HG02571 (cell line): Measurements from ENCODE around the gene CD81.

Experiments
- ATAC-seq: cut with Tn5 transposase; IDR thresholded peaks from one replicate; pipeline ENCODE4 v1.9.1; 2021; ENCODE audit warnings: mild to moderate bottlenecking, moderate library complexity; ENCODE audit not compliant: unreplicated experiment

The CD81 gene

DNA sequence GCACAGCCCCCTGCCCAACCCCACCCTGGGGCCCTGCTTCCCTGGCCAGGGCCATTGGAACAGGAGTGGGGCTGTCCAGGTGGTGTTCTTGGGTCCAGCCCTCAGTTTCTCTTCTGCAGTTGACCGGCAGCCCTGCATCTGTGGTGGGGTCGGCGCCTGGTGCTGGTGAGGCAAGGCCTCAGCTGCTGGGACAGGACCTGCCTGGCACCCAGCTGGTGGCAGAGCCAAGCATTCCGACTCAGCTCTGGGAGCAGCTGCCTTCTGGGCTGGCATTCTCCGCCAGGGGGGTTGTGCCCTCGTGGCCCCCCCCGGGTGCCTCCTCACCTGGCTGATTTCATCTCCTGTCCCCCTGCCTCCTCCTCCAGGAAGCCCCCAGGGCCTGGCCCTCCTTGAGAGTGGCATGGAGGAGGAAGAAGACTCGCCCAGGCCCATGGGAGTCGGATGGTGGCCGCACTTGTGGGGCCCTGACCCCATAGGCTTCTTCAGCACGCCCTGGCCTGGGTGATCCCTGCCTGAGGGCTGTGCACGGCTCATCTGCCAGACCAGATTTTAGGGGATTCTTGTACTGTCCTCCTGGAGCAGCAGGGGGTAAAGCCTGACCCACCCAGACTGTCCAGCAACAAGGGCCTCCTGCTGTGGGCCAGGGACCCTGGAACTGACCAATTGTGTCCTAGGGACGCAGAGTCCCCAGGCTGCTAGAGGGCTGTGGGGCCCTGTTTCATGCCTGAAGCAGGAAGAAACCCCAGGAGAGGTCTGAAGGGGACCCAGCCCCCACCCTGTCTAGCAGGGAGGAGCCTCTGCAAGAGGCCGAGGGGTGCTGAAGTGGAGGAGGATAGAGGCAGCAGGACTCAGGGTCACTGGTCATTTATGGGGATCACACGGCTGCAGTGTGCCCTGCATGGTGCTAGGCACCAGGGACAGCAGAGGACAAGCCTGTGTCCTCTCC is 11.6 kb downstream of the CD81 start:
- no peak for ATAC-seq

DNA sequence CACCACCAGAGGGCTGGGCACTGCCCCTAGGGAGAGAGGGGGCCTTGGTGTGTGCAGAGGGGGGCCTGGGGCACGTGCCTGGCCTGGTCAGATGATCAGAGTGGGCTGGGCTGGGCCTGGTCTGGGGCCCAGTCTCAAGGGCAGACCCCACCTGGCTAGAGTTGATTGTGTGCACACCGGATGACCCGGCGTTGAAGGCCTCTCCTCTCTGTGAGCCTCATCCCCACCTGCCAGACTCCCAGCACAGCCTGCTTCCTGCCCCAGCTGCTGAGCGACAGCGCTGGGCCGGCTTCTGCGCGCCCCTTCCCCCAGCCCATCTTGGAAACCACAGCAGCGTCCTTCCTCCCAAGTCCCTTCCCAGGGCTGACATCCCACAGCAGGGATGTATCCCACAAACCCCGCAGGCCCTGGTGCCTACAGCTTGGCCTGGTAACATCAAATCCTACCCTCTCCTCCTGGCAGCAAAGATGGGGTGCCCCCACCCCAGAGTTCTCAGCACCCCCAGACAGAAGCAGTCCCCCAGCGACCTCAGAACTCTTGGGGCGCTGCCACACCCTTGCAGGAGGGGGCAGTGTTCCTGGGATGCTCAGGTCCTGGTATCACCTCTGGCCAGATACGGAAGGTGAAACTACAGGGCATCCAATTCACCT is 12.4 kb downstream of the CD81 start:
- ATAC-seq: no peak

DNA sequence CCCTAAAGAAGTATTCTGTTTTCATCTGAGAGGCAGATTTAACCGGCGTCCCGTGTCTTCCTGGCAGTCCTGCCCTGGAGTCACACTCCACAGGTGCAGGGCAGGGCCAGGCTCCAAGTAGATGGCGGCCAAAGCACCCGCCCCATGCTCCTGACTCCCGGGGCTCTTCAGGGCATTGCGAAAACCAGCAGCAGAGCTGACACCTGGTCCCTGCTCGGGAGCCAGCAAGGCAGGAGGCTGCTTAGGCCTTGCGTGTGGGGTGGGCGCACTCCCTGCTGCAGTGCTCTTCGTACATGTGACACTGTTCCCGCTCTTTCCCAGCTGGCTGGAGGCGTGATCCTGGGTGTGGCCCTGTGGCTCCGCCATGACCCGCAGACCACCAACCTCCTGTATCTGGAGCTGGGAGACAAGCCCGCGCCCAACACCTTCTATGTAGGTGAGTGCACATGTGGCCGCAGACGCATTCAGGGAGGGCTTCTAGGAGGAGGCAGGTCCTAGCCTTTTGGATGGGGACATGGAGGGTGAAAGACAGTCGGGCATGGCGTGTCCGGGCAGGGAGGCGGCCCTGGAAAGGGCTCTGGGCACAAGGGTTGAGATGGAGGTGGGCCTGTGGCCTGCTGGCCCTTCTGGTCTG is 13.1 kb downstream of the CD81 start:
- ATAC-seq: no peak

DNA sequence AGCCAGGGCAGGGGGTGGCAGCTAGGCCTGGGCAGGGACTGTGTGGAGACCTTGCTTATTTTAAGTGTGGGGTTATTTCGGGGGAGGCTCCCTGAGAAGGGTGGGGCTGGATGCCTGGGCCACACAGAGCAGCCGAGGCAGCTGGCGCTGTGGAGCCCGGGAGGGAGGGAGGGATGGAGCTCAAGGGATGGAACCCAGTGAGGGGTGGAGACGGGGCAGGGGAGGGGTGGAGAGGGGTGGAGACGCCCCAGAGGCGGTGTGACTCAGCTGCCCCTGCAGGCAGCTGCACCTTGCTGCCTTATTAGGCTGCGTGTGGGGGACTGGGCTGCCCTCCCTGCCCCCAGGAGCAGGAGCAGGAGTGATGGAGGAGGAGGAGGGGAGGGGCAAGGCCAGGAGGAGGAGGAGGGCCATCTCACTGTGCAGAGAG is 13.6 kb downstream of the CD81 start:
- ATAC-seq: no peak

DNA sequence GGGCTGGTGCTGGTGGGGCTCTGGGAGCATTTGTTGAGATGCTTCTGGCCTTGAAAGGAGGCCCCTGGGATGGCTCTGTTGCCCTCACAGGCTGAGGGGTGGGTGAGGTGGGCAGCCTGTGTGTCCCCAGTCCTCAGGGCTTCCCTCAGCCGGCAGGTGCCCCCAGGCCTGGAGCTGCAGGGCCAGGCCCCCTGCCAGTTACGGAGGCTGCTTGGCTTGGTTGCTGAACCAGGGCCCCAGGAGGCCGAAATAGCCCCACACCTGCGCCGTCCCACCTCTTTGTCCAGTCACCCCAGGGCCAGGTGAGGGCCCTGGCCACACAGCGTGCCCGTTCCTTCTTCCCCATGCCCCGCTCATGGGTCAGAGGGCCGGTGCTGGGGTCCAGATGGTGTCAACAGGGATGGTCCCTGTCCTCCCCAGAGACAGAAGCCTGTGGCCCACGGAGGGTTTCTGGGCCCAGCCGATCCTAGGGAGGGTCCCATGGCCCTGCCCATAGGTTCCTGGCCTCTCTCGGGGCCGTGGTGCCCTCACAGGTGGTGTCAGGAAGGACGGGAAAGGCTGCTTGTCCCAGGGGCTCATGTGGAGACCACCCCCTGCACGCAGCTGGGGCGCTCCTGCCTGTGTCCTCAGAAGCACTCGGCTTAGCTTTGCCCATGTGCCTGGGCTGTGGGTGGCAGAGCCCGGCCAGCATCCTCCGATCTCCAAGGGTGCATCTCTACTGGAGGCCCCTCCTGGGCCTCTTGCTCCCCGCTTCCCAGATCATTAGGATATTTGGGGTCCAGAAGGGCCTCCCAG is 14.3 kb downstream of the CD81 start:
- no peak for ATAC-seq

DNA sequence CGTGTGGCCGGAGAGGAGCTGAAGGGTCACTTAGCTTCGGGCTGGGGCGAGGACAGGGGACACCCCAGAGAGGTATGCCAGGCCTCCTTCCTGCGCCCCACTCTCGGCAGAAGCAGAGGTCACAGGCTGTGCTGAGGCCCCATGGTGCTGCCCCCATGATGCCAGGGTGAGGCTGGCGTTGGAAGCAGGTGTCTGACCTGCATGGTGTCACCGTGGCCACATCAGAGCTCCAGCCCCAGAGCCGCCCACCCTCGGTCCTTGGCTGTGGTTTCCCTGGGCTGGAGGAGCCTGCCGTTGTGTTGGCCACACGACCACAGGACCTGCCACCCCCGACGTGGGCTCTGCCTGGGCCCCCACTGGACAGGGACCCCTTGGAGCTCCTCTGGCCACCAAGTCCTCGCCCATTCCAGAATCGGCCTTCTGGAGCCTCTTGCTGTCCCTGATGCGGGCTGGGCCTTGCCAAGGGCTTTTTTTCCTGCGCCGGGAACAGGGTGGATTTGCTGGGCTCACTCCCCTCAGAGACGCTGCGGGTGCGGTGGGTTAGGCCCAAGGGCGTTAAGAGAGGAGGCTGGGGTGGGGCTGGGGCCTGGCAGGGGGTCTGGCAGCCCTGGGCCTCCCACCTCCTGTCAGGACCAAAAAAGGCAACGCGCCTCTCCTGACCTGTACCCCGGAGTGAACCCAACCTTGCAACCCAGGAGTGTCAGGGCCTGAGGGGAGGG is 15.3 kb downstream of the CD81 start:
- no peak for ATAC-seq

DNA sequence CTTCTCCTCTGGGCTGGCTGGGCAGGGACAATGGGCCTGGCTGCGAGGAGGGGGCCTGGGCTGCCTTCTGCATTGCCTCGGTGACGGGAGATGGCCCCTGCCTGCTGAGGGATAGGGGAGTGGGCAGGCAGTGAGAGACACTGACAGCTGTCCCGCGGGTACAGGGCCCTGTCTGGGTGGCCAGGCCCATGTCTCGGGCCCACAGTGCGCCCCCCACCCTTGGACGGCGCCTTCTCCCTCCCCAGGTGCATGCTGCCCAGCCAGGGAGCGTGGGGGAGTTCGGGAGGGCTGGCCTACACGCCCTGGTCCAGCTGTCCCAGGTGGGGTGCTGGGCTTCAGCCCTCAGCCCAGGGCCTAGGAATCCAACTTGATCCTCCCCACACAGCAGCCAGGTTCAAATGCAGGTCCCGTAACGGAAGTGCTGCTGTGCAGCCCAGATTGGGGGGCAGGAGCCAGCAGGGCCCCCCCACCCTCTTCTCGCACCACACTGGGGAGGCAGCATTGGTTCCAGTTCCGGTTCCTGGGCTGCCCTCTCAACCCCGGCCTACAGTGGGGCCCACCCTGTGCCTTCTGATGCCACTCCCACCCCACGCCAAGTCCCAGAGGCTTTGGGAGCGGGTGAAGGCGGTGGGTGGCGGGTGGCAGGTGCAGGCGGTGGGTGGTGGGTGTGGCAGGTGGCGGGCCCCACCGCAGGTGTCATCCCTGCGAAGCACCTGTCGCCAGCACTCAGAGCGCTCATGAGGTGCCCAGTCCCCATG is 16.2 kb downstream of the CD81 start:
- no peak for ATAC-seq

DNA sequence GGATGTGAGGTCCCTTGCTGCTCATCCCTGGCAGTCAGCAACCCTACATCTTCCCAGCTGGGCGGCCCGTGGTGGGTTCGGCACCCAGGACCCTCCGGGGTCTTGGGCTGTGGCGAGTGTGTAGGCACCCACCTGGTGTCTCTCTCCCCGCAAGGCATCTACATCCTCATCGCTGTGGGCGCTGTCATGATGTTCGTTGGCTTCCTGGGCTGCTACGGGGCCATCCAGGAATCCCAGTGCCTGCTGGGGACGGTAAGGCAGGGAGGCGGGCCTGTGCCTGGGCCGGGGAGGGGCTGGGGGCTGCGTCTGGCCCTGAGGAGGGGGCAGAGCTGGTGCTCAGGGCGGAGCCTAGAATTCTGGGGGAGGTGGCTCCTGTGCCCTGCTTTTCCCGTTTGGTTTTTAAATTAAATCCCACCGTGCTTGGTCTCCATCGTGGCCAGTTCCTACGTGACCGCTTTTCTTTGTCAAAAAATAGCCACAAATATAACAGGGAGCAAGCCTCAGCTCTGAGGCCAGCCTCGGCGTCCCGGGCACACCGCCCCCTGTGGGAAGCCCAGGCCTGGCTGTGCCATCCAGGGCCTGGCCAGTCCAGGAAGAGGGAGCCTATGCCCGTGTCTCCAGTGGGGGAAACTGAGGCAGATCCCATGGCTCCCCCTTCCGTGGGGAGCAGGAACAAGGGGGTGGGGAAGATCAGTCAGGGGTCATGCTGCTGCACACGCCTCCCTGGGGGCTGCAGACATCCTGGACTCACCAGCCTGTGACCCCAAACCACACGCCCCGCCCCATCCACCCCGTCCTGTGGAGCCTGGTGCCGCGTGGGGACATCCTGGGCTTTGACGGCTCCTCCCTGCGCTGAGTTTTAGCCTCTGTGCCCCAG is 17.1 kb downstream of the CD81 start:
- ATAC-seq: no peak

DNA sequence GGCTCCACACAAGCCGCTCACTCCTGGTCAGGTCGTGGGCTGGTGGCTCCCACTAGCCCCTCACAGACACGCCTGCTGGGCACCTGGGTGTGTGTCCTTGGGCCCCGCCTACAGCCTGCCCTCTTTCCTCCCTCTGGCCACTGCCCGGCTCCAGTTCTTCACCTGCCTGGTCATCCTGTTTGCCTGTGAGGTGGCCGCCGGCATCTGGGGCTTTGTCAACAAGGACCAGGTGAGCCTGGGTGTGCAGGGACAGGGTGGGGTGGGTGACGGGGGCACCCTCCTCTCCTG is 17.7 kb downstream of the CD81 start:
- no peak for ATAC-seq

DNA sequence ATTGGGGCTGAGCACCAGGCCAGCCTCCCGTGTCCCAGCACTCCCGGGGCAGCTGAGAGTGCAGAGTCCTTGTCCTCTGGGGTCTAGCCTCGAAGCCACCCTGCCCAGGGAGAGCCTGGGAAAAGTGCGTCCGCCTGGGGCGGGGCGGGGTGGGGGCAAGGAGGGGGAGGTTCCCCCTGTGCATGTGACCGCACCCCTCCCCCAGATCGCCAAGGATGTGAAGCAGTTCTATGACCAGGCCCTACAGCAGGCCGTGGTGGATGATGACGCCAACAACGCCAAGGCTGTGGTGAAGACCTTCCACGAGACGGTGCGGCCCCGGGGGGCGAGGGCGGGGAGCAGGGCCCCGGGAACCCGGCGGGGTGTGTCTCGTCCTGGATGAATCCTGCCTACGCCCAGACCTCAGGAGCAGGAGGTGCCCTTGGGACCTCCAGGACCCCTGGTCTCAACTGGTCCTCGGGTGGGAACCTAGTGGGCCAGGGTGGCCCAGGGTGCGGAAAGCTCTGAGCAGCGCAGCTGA is 18.2 kb downstream of the CD81 start:
- ATAC-seq: no peak

DNA sequence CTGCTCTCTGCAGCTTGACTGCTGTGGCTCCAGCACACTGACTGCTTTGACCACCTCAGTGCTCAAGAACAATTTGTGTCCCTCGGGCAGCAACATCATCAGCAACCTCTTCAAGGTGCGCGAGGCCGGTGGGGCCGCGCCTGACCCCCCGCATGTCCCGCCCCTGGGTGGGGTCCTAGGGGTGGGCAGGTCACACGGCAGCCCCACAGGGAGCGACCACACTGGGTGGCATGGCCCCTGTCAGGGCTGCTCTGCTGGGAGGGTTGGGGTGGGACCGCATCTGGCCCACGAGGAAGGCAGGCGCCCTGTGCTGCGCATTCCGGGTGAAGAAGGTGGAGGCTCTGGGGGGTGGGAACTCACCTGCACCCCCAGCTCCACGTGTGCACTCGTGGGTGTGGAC is 18.7 kb downstream of the CD81 start:
- ATAC-seq: no peak

DNA sequence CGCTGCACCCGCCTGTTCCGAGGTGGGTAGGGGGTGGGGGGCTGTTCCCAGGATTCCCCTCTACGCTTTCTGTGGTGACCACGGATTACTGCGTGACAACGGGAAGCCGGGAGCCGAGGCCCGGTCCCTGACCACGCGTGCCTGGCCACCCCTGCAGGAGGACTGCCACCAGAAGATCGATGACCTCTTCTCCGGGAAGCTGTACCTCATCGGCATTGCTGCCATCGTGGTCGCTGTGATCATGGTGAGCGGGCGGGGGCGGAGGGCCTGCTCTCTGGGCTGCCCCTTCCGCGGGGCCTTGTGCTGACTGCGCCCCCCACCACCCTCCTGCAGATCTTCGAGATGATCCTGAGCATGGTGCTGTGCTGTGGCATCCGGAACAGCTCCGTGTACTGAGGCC is 19.4 kb downstream of the CD81 start:
- no peak for ATAC-seq

DNA sequence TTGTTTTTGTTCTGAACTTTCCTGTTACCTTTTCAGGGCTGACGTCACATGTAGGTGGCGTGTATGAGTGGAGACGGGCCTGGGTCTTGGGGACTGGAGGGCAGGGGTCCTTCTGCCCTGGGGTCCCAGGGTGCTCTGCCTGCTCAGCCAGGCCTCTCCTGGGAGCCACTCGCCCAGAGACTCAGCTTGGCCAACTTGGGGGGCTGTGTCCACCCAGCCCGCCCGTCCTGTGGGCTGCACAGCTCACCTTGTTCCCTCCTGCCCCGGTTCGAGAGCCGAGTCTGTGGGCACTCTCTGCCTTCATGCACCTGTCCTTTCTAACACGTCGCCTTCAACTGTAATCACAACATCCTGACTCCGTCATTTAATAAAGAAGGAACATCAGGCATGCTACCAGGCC is 19.9 kb downstream of the CD81 start:
- no peak for ATAC-seq

DNA sequence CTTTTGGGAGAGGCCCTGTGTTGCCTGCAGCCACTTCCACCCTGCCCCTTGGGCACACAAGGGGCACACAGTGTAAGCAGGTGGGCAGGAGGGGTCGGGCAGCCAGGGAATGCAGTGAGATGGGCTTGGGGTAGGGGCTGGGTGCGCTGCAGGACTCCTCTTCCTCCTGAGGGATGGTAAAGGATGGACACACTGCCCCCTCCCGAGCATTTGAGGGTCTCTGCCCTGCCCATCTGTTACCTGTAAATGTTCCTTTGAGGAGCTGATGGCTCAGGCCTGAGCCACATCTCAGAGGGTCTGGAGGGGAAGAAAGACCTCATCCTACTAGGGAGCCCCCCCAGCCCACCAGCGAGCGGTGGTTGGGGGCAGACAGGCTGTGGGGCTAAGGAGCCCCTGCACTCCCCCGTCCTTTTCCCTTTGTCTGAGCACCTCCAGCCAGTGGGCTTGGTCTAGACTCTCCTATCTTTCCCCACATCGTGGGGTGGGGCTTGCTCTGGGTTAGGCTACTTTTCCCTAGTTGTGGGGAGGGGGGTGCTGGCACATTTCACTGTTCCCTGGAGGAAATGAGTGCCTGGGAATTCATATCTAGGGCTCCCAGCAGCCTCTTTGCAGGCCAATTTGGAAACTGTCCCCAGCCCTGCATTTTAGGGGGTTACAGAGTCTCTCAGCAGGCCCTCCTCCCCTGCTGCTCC is 21.7 kb downstream of the CD81 start:
- ATAC-seq: no peak

DNA sequence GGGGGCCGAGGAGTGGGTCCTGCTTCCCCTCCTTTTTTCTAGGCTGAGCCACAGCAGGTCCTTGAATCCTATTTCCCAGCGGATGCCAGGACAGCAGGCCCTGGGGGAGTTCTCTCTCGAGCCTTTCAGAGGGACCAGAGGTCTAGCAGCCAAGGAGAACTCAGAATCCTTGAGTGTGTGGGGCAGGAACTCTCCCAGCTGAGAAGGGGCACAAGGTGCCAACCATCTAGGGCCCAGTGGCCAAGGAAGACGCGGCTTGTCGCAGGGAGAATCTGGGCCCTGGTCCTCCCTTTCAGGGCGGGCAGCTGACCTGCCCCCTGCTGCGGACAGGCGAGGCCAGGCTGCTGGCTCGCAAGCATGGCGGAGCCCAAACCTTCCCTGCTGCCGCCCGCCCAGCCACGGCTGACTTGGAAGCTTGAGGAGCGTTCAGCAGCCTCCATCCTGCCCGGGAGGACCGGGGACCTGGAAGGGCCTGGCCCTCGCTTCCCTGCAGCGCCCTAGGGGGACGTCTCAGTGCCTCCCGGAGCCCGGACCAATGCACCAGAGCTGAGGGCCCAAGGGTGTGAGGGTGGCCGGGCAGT is 22.5 kb downstream of the CD81 start:
- no peak for ATAC-seq

DNA sequence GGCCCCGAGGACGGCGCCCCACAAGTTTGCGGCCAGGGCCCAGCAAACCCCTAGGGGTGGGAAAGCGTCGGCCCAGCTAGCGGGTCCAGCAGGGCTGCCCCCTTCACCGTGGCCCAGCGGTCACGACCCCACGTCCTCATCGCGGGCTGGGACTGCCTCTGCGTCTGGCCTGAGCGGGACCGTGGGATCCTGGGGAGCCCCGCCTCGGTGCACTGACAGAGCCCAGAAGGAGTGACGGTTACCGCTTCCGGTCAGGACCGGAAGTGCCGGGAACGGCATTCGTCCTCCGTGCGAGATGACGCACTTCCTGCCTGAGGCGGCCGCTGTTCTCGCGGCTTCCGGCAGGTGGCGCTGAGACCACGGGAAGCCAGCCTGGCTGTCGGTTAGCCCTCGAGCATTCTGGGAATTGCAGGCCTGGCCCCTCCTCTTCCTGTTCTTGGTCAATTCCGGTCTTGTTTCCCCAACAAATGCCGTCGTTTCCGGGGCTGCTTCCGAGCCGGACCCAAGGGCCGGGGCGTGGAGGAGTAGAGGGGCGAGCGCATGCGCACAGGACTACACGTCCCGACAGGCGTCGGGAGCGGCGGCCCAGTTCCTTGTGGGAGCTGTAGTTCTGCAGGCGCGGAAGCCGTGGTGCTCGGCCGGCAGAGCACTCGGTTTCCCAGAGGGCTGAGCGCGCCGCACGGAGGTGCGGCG is 23.1 kb downstream of the CD81 start, which contains the start of gene TSSC4:
TSS of gene TSSC4 (plus strand) at position 682 of the 693 bp plus-strand sequence. CDS start 1,884 bp downstream, outside the sequence.
- ATAC-seq: peak; percentile 85
